Neural cell (in vitro differentiated cells): ENCODE measurements around the gene ARMH1.

Experiments used
- CTCF ChIP-seq: fragments of 450-650 bp; IDR thresholded peaks from 2 replicates; pipeline ENCODE4 v1.5.1; 2014; ENCODE audit warnings: antibody characterized with exemption, mild to moderate bottlenecking, moderate library complexity; ENCODE audit not compliant: poor library complexity, severe bottlenecking
- EP300 ChIP-seq: fragments of 450-650 bp; conservative IDR thresholded peaks from 2 replicates; pipeline ENCODE4 v1.6.1; 2014; ENCODE audit warnings: antibody characterized with exemption, mild to moderate bottlenecking, moderate library complexity; ENCODE audit not compliant: poor library complexity, severe bottlenecking
- EZH2 ChIP-seq: fragments of 200-600, 300-800 bp; shearing (Covaris generic), sonication (generic); IDR thresholded peaks from 2 replicates; pipeline ENCODE4 v1.6.1; 2014; ENCODE audit warnings: antibody characterized with exemption, low read length, borderline replicate concordance, mild to moderate bottlenecking; ENCODE audit not compliant: insufficient read depth, poor library complexity, severe bottlenecking
- MXI1 ChIP-seq: fragments of 450-650 bp; conservative IDR thresholded peaks from 2 replicates; pipeline ENCODE4 v1.6.1; 2014; ENCODE audit warnings: antibody characterized with exemption, mild to moderate bottlenecking; ENCODE audit not compliant: poor library complexity, severe bottlenecking
- POLR2AphosphoS5 ChIP-seq: IDR thresholded peaks from 2 replicates; pipeline ENCODE4 v1.6.1; 2012
- REST ChIP-seq: IDR thresholded peaks from 2 replicates; pipeline ENCODE4 v1.6.1; 2012; ENCODE audit warnings: borderline replicate concordance

GRCh38 chr1:44707959-44708831 is 33.7 kb downstream of the ARMH1 start:
- no peak for TF ChIP-seq CTCF
- TF ChIP-seq MXI1 = no peak
- no peak for TF ChIP-seq EZH2
- no peak for TF ChIP-seq REST
- no peak for TF ChIP-seq EP300
- no peak for TF ChIP-seq POLR2AphosphoS5
